ENCODE data around the gene FBRSL1. TPM values are rescaled to one million over a fixed set of nuclear protein-coding genes. Genes with fewer than 3 reads are reported as not detected.

FBRSL1 gene
- total RNA-seq, 2 donors from 2014 or later, result 79.3 to 86.3 TPM

GRCh38 chr12:132551641-132552031 lies 61.7 kb downstream of the FBRSL1 start:
- Mint-ChIP-seq H3K27me3 (no peaks in the 10 kb centered on the region), H3K36me3 (ENCODE audit: low read depth) (peaks cover 6% of the 10 kb centered on the region), H3K27ac (peak overlapping the region; percentile 62), H3K4me1 (no peaks in the 10 kb centered on the region), H3K4me3 (no peak overlapping the region)
- DNase-seq, result no peak
- no peaks in the 10 kb centered on the region for H3K9me3 ChIP-seq (ENCODE audit: control insufficient read depth, low read length, poor library complexity, severe bottlenecking)
- no peak for ATAC-seq

- Mint-ChIP-seq H3K27ac (peak overlapping the region; percentile 57), H3K27me3 (no peaks in the 10 kb centered on the region), H3K36me3 (ENCODE audit: low read depth) (peaks cover 6% of the 10 kb centered on the region), H3K4me3 (no peak overlapping the region), H3K4me1 (peaks cover 14% of the 10 kb centered on the region)
- H3K9me3 ChIP-seq (ENCODE audit: control insufficient read depth, low read length, poor library complexity, severe bottlenecking), result no peaks in the 10 kb centered on the region
- DNase-seq (no peak), ATAC-seq (no peak)
Measured at GRCh38 chr12:132554845-132555630, 65.1 kb downstream of the FBRSL1 start.

GRCh38 chr12:132555686-132556085 lies 65.7 kb downstream of the FBRSL1 start:
- DNase-seq, result no peak
- no peak for ATAC-seq
- Mint-ChIP-seq H3K4me1 (peaks cover 15% of the 10 kb centered on the region), H3K4me3 (no peak overlapping the region), H3K36me3 (ENCODE audit: low read depth) (peaks cover 4% of the 10 kb centered on the region), H3K27ac (no peak overlapping the region), H3K27me3 (no peaks in the 10 kb centered on the region)
- H3K9me3 ChIP-seq (ENCODE audit: control insufficient read depth, low read length, poor library complexity, severe bottlenecking), result no peaks in the 10 kb centered on the region

GRCh38 chr12:132556216-132556615 lies 66.3 kb downstream of the FBRSL1 start:
- no peak for DNase-seq
- H3K36me3 Mint-ChIP-seq (ENCODE audit: low read depth), result peaks cover 4% of the 10 kb centered on the region
- peaks cover 20% of the 10 kb centered on the region for H3K4me1 Mint-ChIP-seq
- H3K27me3 Mint-ChIP-seq, result no peaks in the 10 kb centered on the region
- H3K9me3 ChIP-seq (ENCODE audit: control insufficient read depth, low read length, poor library complexity, severe bottlenecking), result no peaks in the 10 kb centered on the region
- H3K4me3 Mint-ChIP-seq, result no peak overlapping the region
- no peak for ATAC-seq
- H3K27ac Mint-ChIP-seq, result no peak overlapping the region

- Mint-ChIP-seq H3K27ac (no peak overlapping the region), H3K36me3 (ENCODE audit: low read depth) (peaks cover 4% of the 10 kb centered on the region), H3K4me3 (no peak overlapping the region), H3K4me1 (peaks cover 21% of the 10 kb centered on the region), H3K27me3 (no peaks in the 10 kb centered on the region)
- ATAC-seq, result no peak
- H3K9me3 ChIP-seq (ENCODE audit: control insufficient read depth, low read length, poor library complexity, severe bottlenecking), result no peaks in the 10 kb centered on the region
- DNase-seq, result no peak
Measured at GRCh38 chr12:132556801-132557200, 66.8 kb downstream of the FBRSL1 start.

GRCh38 chr12:132557291-132558015 lies 67.5 kb downstream of the FBRSL1 start:
- ATAC-seq (no peak), DNase-seq (no peak)
- peak overlapping the region; percentile 67 for H3K4me3 Mint-ChIP-seq
- H3K36me3 Mint-ChIP-seq (ENCODE audit: low read depth), result peaks cover 2% of the 10 kb centered on the region
- H3K27ac Mint-ChIP-seq, result no peak overlapping the region
- peaks cover 21% of the 10 kb centered on the region for H3K4me1 Mint-ChIP-seq
- H3K9me3 ChIP-seq (ENCODE audit: control insufficient read depth, low read length, poor library complexity, severe bottlenecking), result no peaks in the 10 kb centered on the region
- no peaks in the 10 kb centered on the region for H3K27me3 Mint-ChIP-seq

- H3K4me1 Mint-ChIP-seq, result peaks cover 21% of the 10 kb centered on the region
- H3K27me3 Mint-ChIP-seq, result no peaks in the 10 kb centered on the region
- no peaks in the 10 kb centered on the region for H3K9me3 ChIP-seq (ENCODE audit: control insufficient read depth, low read length, poor library complexity, severe bottlenecking)
- ATAC-seq (no peak), DNase-seq (no peak)
- H3K36me3 Mint-ChIP-seq (ENCODE audit: low read depth), result peaks cover 2% of the 10 kb centered on the region
- peak overlapping the region; percentile 79 for H3K4me3 Mint-ChIP-seq
- H3K27ac Mint-ChIP-seq, result no peak overlapping the region
Measured at GRCh38 chr12:132558042-132558856, 68.3 kb downstream of the FBRSL1 start.

- Mint-ChIP-seq H3K36me3 (ENCODE audit: low read depth) (peaks cover 2% of the 10 kb centered on the region), H3K4me3 (peak overlapping the region; percentile 79), H3K27ac (no peak overlapping the region), H3K4me1 (peaks cover 23% of the 10 kb centered on the region), H3K27me3 (no peaks in the 10 kb centered on the region)
- ATAC-seq (peak; percentile 12), DNase-seq (no peak)
- no peaks in the 10 kb centered on the region for H3K9me3 ChIP-seq (ENCODE audit: control insufficient read depth, low read length, poor library complexity, severe bottlenecking)
Measured at GRCh38 chr12:132558861-132559623, 69.1 kb downstream of the FBRSL1 start.

GRCh38 chr12:132559652-132560363 lies 69.9 kb downstream of the FBRSL1 start:
- peak; percentile 60 for ATAC-seq
- DNase-seq, result no peak
- Mint-ChIP-seq H3K36me3 (ENCODE audit: low read depth) (peaks cover 2% of the 10 kb centered on the region), H3K4me3 (peak overlapping the region; percentile 79), H3K27ac (no peak overlapping the region), H3K4me1 (peaks cover 23% of the 10 kb centered on the region), H3K27me3 (no peaks in the 10 kb centered on the region)
- no peaks in the 10 kb centered on the region for H3K9me3 ChIP-seq (ENCODE audit: control insufficient read depth, low read length, poor library complexity, severe bottlenecking)

GRCh38 chr12:132560364-132560613 lies 70.3 kb downstream of the FBRSL1 start:
- ATAC-seq (peak; percentile 40), DNase-seq (no peak)
- Mint-ChIP-seq H3K4me1 (peaks cover 24% of the 10 kb centered on the region), H3K27me3 (no peaks in the 10 kb centered on the region), H3K4me3 (peak overlapping the region; percentile 85), H3K27ac (no peak overlapping the region), H3K36me3 (ENCODE audit: low read depth) (peaks cover 2% of the 10 kb centered on the region)
- H3K9me3 ChIP-seq (ENCODE audit: control insufficient read depth, low read length, poor library complexity, severe bottlenecking), result no peaks in the 10 kb centered on the region

GRCh38 chr12:132560614-132561426 lies 70.9 kb downstream of the FBRSL1 start:
- H3K4me1 Mint-ChIP-seq, result peaks cover 24% of the 10 kb centered on the region
- DNase-seq, result peak; percentile 50 to 64 (median 60)
- H3K27me3 Mint-ChIP-seq, result no peaks in the 10 kb centered on the region
- ATAC-seq, result peak; percentile 56
- H3K4me3 Mint-ChIP-seq, result peak overlapping the region; percentile 85
- no peak overlapping the region for H3K27ac Mint-ChIP-seq
- H3K36me3 Mint-ChIP-seq (ENCODE audit: low read depth), result peaks cover 2% of the 10 kb centered on the region
- H3K9me3 ChIP-seq (ENCODE audit: control insufficient read depth, low read length, poor library complexity, severe bottlenecking), result no peaks in the 10 kb centered on the region
